HG03571 (cell line): ENCODE measurements around the gene SLC25A38.
"Not testable (repeated sequence)": the region's sequence is repeated elsewhere in the genome, so short reads cannot be mapped to it uniquely, and the experiment has no call there.

Source experiments
- ATAC-seq: cut with Tn5 transposase; IDR thresholded peaks from one replicate; pipeline ENCODE4 v1.9.1; 2021; ENCODE audit not compliant: unreplicated experiment

Gene SLC25A38

GRCh38 chr3:39407259-39407629 lies 24.1 kb downstream of the SLC25A38 start:
- ATAC-seq: no peak

DNA sequence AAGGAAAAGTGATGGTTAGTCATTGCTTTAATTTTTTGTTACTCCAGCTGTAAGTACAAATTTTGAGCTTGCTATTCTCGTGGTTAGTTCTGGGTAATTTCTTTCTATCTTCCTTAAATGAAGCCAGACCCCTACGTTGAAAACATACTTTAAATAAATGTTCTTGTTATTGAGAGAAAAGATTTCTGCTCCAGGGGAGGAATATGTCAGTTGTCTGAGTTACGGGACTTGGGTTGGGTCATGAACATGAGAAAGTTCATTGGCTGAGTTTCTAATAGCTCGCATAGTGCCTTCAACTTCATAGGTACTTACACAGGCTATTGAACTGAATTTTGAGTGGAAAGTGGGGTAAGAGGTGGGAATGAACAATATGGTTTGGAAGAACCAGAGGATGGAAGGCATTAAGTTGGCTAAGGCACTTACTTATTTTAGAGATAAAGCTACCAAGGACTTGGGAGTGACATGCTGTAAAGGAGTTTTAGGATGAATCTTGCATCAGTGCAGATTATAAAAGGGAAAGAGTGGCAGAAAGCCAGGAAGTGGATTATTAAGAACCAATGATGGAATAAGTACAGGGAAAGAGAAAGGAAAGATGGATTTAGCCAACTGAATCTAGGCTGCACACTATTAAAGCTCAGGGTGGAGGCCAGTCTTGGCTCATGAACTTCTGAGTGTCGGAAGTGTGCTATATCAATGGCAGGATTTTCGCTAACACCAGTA lies 24.8 kb downstream of the SLC25A38 start:
- no peak for ATAC-seq

DNA sequence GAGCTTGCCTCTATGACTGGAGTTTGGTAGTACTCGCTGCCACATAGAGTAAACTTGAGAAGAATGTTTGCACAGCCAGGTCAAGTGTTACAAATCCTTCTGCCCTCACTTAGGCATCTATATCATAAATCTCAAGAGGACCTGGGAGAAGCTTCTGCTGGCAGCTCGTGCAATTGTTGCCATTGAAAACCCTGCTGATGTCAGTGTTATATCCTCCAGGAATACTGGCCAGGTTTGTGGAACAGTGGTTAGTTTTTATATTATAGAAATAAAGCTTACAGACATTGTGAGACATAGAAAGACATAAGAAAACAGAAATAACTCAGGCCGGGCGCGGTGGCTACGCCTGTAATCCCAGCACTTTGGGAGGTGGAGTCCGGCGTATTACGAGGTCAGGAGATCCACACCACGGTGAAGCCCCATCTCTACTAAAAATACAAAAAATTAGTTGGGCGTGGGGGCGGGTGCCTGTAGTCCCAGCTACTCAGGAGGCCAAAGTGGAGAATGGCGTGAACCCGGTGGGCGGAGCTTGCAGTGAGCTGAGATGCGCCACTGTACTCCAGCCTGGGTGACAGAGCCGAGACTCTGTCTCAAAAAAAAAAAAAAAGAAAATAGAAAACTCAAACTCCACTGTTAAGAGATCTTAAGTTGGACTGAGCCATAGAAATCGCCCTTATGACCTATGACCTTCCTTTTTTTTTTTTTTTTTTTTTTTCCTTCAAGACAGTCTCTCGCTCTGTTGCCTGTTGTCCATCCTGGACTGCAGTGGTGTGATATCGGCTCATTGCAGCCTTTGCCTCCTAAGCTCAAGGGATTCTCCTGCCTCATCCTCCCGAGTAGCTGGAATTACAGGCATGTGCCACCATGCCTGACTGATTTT lies 25.6 kb downstream of the SLC25A38 start:
- no peak for ATAC-seq

DNA sequence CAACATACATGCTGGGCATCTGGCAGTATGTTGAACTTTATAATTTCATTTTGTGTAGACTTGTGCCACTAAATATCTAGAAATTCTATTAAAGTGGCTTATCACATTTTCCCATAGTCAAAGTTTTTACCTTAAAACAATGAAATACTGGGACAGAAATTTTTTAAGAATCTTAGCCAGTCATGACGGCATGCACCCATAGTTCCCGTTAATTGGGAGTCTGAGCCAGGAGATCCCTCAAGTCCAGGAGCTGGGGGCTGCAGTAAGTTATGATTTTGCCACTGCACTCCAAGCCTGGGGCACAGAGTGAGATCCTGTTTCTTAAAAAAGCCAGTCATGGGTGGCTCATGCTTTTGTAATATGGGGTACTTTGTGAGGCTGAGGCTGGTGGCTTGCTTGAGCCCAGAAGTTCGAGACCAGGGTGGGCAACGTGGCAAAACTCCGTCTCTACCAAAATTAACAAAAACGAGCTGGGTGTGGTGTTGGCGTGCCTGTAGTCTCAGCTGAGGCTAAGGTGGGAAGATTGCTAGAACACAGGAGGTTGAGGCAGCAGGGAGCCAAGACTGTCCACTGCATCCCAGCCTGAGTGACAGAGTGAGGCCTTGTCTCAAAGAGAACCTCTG lies 26.5 kb downstream of the SLC25A38 start:
- ATAC-seq: no peak

- ATAC-seq: no peak
Observed at GRCh38 chr3:39410893-39411292, 27.7 kb downstream of the SLC25A38 start.

GRCh38 chr3:39412668-39413260 lies 29.6 kb downstream of the SLC25A38 start:
- ATAC-seq: no peak

DNA sequence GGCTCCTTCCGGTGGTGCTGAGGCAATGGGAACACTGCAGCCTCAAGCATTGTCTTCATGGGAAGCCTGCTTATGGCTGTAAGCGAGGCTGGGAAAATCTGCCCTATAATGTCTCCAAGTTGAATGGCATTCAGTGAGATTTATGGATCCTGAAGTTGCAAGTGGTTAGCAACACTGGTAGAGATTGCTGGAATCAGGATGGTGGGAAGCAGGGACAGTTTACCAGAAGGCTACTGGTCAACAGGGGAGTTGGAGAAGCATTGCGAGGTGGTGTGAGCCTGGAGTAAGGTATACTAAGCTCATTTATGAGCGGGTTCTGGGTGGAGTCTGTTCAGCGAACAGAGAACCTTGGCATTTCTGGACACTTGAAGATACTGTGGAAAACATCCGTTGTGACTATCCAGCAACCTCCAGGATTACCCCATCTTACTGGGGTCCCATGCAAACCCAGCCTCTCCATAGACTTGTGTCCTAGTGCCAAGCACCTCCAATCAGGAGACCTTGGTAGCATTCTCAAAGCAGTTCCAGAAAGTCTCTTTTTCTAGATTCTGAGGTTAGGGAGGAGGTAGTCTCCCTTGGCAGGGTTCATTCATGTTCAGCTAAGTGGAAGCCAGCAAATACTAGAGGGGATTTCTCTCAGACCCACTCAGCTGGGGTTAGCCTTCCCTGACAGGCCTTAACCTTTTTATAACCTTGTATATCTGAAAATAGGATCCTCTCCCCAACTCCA lies 30.7 kb downstream of the SLC25A38 start:
- ATAC-seq: no peak

DNA sequence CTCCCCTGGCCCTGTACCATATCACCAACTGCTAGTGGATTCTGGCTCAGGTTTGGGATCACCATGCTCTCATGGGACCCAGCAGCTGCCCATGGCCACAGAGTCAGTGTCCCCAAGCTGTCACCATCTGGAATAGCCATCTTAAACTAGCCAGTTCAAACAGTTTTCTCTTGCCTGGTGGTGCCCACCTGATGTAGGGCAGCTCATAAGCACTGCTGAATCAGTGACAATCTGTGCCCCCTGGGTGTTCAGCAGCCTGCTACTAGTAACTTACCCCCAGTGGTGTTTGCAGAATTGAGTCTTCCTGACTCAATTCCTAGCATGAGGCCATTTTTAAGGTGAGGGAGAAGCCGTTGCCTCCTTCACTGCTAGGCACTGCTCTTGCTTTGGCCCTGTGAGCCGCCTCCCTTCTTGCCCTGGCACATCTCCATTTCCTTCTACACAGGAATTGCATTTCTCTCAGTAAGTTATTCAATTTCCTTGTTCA lies 31.3 kb downstream of the SLC25A38 start:
- ATAC-seq: no peak

- ATAC-seq: not testable (repeated sequence)
Observed at GRCh38 chr3:39415302-39415701, 32.1 kb downstream of the SLC25A38 start.

GRCh38 chr3:39415983-39416382 lies 32.8 kb downstream of the SLC25A38 start:
- no peak for ATAC-seq

DNA sequence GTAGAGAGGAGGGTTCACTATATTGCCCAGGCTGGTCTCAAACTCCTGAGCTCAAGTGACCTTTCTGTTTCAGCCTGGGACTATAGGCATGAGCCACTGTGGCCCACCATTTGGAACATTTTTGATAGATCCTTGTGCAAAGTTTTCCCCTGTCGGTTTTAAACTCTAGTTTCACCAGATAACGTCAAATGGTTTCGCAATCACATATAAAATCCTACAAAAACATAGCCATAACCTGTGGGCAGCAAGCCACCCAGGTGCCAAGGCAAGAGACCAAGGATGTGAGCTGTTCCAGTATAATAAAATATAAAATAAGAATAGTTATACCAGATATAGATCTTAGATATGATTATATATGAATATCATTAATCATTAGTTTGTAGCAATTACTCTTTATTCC lies 33.8 kb downstream of the SLC25A38 start:
- ATAC-seq: not testable (repeated sequence)

DNA sequence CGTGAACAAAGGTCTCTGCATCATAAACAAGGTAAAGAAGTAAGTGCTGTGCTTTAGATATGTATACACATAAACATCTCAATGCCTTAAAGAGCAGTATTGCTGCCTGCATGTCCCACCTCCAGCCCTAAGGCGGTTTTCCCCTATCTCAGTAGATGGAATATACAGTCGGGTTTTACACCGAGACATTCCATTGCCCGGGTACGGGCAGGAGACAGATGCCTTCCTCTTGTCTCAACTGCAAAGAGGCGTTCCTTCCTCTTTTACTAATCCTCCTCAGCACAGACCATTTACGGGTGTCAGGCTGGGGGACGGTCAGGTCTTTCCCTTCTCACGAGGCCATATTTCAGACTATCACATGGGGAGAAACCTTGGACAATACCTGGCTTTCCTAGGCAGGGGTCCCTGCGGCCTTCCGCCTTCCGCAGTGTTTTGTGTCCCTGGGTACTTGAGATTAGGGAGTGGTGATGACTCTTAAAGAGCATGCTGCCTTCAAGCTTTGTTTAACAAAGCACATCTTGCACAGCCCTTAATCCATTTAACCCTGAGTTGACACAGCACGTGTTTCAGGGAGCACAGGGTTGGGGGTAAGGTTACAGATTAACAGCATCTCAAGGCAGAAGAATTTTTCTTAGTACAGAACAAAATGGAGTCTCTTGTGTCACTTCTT lies 35.5 kb downstream of the SLC25A38 start:
- ATAC-seq: not testable (repeated sequence)

GRCh38 chr3:39419742-39420315 lies 36.7 kb downstream of the SLC25A38 start:
- ATAC-seq: no peak

DNA sequence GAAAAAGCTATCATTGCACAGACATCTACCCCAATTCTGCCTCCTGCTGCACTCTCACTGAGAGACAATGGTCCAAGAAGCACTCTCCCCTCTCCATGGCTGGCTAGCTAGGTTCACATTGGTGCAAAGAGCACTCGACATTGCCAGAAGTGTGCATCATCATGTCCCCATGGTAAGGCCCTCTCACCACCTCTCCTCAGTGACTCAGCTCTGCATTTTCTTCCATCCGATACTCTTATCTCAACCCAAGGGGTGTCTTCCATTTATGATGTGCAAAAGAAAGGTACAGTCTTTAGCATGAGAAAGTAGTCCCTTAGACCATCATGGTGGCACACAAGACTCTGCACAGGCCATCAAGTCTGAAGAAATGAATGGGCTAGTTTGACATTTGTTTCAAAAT lies 37.4 kb downstream of the SLC25A38 start:
- ATAC-seq: no peak

DNA sequence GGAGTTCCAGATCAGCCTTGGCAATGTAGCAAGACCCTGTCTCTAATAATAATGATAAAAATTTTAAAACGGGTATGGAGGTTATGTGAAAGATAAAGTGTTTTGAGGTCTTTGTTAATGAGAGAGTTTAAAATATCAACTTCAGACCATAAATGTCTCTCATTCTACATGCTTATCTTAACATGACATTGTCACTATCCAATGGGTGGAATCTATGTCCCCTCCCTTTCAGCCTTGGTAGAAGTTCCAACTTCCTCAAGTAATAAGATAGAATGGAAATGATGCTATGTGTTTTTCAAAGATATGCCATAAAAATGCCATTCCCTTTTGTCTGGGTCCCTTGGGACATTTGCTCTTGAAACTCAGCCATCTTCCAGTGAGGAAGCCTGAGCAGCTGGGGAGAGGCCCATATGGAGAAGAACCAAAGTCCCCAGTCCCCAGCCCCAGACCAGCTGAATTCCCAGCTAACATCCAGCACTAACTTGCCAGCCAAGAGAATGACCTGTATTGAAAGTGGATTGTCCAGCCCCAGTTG lies 40.3 kb downstream of the SLC25A38 start:
- ATAC-seq: no peak

DNA sequence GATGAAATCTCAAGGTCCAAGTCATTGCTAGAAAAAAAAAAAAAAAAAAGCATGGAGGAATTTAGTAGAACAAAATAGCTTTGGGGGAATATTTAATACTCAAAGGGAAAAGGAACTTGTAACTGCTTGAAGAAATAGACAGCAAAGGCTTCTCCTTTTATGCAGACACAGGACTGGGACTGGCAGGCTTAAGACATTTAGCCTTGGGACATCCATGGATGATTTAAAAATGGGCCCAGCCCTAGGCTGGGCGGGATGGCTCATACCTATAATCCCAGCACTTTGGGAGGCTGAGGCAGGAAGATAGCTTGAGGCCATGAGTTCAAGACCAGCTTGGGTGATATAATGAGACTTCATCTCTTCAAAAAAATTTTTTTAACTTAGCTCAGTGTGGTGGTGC lies 43.1 kb downstream of the SLC25A38 start:
- no peak for ATAC-seq

- ATAC-seq: no peak
Observed at GRCh38 chr3:39427506-39427905, 44.3 kb downstream of the SLC25A38 start.

DNA sequence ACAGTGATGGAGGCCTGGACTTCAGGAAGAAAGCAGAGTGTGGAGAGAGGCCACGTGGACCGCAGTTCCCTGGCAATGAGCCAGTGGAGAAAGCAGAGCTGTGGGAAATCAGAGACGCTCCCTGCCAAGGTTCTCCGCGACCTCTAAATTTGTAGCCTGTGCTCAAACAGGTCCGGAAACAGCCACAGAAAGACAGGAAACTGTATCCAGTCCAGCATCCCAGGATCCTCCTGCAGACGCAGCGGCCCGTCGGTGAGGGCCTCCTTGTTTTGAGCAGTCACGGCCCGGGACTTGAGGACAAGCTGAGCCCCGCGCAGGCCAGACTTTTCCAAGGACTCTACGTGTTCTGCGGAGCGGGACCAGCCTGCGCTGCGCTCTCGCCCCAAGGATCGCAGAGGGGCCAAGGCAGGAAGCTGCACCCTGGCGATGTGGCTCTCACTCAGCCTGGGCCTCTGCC lies 45.6 kb downstream of the SLC25A38 start:
- ATAC-seq: no peak

GRCh38 chr3:39429466-39429865 lies 46.3 kb downstream of the SLC25A38 start:
- no peak for ATAC-seq
